Hepatocyte (in vitro differentiated cells): ENCODE results near the gene HSD17B2. TPM values are rescaled to one million over a fixed set of nuclear protein-coding genes. Genes with fewer than 3 reads are reported as not detected.

Experiments used
- DNase-seq: peaks from one replicate; pipeline ENCODE4 v3.0.0-alpha.2; 2016; ENCODE audit warnings: low spot score
- H2AFZ ChIP-seq: fragments of 200-600 bp; sonication (generic); 2 replicates; pipeline ENCODE4 v1.6.0; 2016; ENCODE audit warnings: antibody characterized with exemption, mild to moderate bottlenecking
- H3K27ac ChIP-seq: fragments of 200-600 bp; sonication (generic); 2 replicates; pipeline ENCODE4 v1.5.1; 2016; ENCODE audit warnings: mild to moderate bottlenecking
- H3K27me3 ChIP-seq: fragments of 200-600 bp; sonication (generic); 2 replicates; pipeline ENCODE4 v1.6.1; 2016
- H3K36me3 ChIP-seq: fragments of 200-600 bp; sonication (generic); replicated peaks from 2 replicates; pipeline ENCODE4 v1.5.1; 2016; ENCODE audit warnings: low read depth; ENCODE audit not compliant: insufficient read depth
- H3K4me1 ChIP-seq: fragments of 200-600 bp; sonication (generic); 2 replicates; pipeline ENCODE4 v1.5.1; 2016; ENCODE audit warnings: mild to moderate bottlenecking, moderate library complexity; ENCODE audit not compliant: insufficient read depth
- H3K4me2 ChIP-seq: fragments of 200-600 bp; sonication (generic); 2 replicates; pipeline ENCODE4 v1.6.0; 2016
- H3K4me3 ChIP-seq: fragments of 200-600 bp; sonication (generic); 2 replicates; pipeline ENCODE4 v1.5.1; 2016; ENCODE audit warnings: mild to moderate bottlenecking
- H3K79me2 ChIP-seq: fragments of 200-600 bp; sonication (generic); 2 replicates; pipeline ENCODE4 v1.6.0; 2017; ENCODE audit warnings: mild to moderate bottlenecking
- H3K9me2 ChIP-seq: fragments of 200-600 bp; sonication (generic); replicated peaks from 2 replicates; pipeline ENCODE4 v1.6.0; 2017; ENCODE audit warnings: mild to moderate bottlenecking; ENCODE audit not compliant: insufficient read depth
- H3K9me3 ChIP-seq: fragments of 200-600 bp; sonication (generic); 2 replicates; pipeline ENCODE4 v1.5.1; 2016; ENCODE audit warnings: low read depth, mild to moderate bottlenecking
- H4K20me1 ChIP-seq: fragments of 200-600 bp; sonication (generic); 2 replicates; pipeline ENCODE4 v1.6.0; 2016; ENCODE audit warnings: mild to moderate bottlenecking; ENCODE audit not compliant: insufficient read depth, poor library complexity, severe bottlenecking
- CTCF ChIP-seq: fragments of 200-600 bp; sonication (generic); IDR thresholded peaks from 2 replicates; pipeline ENCODE4 v1.5.1; 2016; ENCODE audit warnings: antibody characterized with exemption, mild to moderate bottlenecking; ENCODE audit not compliant: poor library complexity
- EZH2 ChIP-seq: fragments of 200-600 bp; sonication (generic); IDR thresholded peaks from 2 replicates; pipeline ENCODE4 v1.6.1; 2016; ENCODE audit warnings: antibody characterized with exemption, mild to moderate bottlenecking, borderline replicate concordance
- EZH2phosphoT487 ChIP-seq: fragments of 200-600 bp; sonication (generic); IDR thresholded peaks from one replicate; pipeline ENCODE4 v1.6.1; 2018; ENCODE audit warnings: antibody characterized with exemption, mild to moderate bottlenecking, low read depth, moderate library complexity; ENCODE audit not compliant: unreplicated experiment, severe bottlenecking
- WGBS: methylation state at CpG from one replicate; pipeline ENCODE4 v1.1.6; 2016; ENCODE audit warnings: low lambda C conversion rate; ENCODE audit errors: missing lambda C conversion rate; 5-methylcytosine and 5-hydroxymethylcytosine counted together
- polyA plus RNA-seq: library from polyadenylated mRNA; unstranded; fragments of >200 nt; fragmentation: Nextera tagmentation; extraction: Ambion mirVana; gene quantifications from 2 replicates; pipeline ENCODE4 v1.2.1, GENCODE V29; 2016
- total RNA-seq: library from RNA; depleted of rRNA; stranded (reverse); fragments of >200 nt; gene quantifications from 2 replicates; pipeline ENCODE4 v1.2.3, GENCODE V29; 2014

Gene HSD17B2
- total and polyA plus RNA-seq, 2 experiments from 2014 or later, result 75.6 to 91.1 TPM

GRCh38 chr16:82059983-82060421 is 24.9 kb downstream of the HSD17B2 start:
- peaks cover 58% of the 10 kb centered on the region for H3K79me2 ChIP-seq
- H3K4me1 ChIP-seq, result peaks cover 31% of the 10 kb centered on the region
- no peak overlapping the region for H2AFZ ChIP-seq
- H3K36me3 ChIP-seq, result no peaks in the 10 kb centered on the region
- no peaks in the 10 kb centered on the region for H4K20me1 ChIP-seq
- H3K9me3 ChIP-seq, result no peaks in the 10 kb centered on the region
- H3K4me2 ChIP-seq, result peak overlapping the region; percentile 12
- WGBS, result 15% methylated on average over 1 of the region's 1 CpG
- H3K9me2 ChIP-seq, result no peaks in the 10 kb centered on the region
- H3K27me3 ChIP-seq, result no peaks in the 10 kb centered on the region
- H3K4me3 ChIP-seq, result no peak overlapping the region
- no peak for DNase-seq
- peak overlapping the region; percentile 38 for H3K27ac ChIP-seq
- TF ChIP-seq CTCF (no peak), EZH2 (no peak), EZH2phosphoT487 (no peak)

GRCh38 chr16:82061861-82062525 is 26.9 kb downstream of the HSD17B2 start:
- Histone ChIP-seq H4K20me1 (no peaks in the 10 kb centered on the region), H3K36me3 (no peaks in the 10 kb centered on the region), H3K4me1 (peaks cover 30% of the 10 kb centered on the region), H3K27me3 (no peaks in the 10 kb centered on the region), H3K4me2 (no peak overlapping the region), H3K79me2 (peaks cover 62% of the 10 kb centered on the region), H3K27ac (peak overlapping the region; percentile 85), H3K4me3 (no peak overlapping the region), H2AFZ (no peak overlapping the region), H3K9me2 (no peaks in the 10 kb centered on the region), H3K9me3 (no peaks in the 10 kb centered on the region)
- DNase-seq, result no peak
- WGBS, result 54% methylated on average over 5 of the region's 5 CpGs
- TF ChIP-seq EZH2phosphoT487 (no peak), EZH2 (no peak), CTCF (peak; percentile 34)

DNA sequence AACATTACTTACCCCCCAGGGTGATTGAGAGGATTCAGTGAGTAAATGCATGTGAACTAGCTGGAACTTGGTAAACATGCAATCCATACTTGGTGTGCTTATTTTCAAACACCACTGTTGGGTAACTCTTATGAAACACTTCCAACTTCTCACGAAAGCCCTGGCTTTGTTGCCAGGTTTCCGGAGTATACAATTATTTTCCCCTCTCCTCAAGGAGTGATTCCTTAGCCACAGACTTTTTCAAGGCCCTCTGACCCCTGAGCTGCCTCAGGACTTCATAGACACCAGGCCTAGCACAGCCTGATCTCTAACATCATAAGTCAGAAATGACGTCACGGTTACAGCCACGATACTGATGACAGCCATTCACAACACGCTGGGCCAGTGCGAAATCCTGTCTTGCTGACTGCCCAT is 27.6 kb downstream of the HSD17B2 start:
- Histone ChIP-seq H3K4me1 (peaks cover 35% of the 10 kb centered on the region), H3K36me3 (no peaks in the 10 kb centered on the region), H3K79me2 (peaks cover 57% of the 10 kb centered on the region), H3K4me2 (no peak overlapping the region), H3K9me3 (no peaks in the 10 kb centered on the region), H3K9me2 (no peaks in the 10 kb centered on the region), H3K27me3 (no peaks in the 10 kb centered on the region), H4K20me1 (no peaks in the 10 kb centered on the region), H3K4me3 (no peak overlapping the region), H2AFZ (no peak overlapping the region), H3K27ac (peak overlapping the region; percentile 92)
- DNase-seq, result peak; percentile 62
- no peak for TF ChIP-seq EZH2
- WGBS, result 79% methylated on average over 7 of the region's 7 CpGs

DNA sequence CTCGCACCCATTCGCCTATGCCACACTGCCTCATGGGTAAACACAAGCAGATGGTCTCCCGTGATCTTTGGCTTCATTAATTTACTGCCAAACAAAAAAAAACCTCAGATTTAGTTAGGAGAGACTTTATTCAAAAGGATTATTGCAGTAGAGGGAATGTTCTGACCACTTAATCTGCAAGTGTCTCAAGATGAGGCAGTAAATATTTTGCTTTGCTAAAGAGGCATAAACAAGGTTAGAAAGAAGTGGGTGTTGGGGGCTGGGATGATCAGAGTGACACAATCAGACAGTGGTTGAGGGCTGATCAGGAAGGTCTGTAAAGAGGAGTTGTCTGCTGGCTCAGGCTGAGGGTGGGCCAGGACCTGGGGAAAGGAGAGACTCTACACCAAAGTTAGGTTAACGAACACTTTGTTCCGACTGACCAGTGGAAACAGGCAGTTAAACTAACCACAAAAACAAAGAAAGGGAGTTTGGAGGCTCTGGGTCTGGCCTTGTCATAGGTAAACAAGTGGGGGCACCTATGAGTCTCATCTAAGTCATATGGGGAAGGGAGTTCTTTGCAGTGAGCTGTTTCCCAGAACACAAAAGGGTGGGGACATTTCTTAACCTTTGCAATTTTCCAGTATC is 28.5 kb downstream of the HSD17B2 start:
- Histone ChIP-seq H3K9me2 (no peaks in the 10 kb centered on the region), H3K4me2 (no peak overlapping the region), H3K9me3 (no peaks in the 10 kb centered on the region), H3K27me3 (no peaks in the 10 kb centered on the region), H3K79me2 (peaks cover 51% of the 10 kb centered on the region), H3K4me3 (no peak overlapping the region), H3K36me3 (no peaks in the 10 kb centered on the region), H3K27ac (peak overlapping the region; percentile 92), H3K4me1 (peaks cover 42% of the 10 kb centered on the region), H2AFZ (no peak overlapping the region), H4K20me1 (no peaks in the 10 kb centered on the region)
- 58% methylated on average over 5 of the region's 5 CpGs for WGBS
- no peak for TF ChIP-seq EZH2
- TF ChIP-seq CTCF, result no peak
- no peak for TF ChIP-seq EZH2phosphoT487
- no peak for DNase-seq
